GM12801 (cell line): ENCODE data around the gene PRRT3.

Experiments used
- CTCF ChIP-seq: IDR thresholded peaks from one replicate; pipeline ENCODE4 v1.5.1; 2011; ENCODE audit warnings: control low read depth; ENCODE audit not compliant: insufficient read length; ENCODE audit errors: extremely low read depth

Gene PRRT3

GRCh38 chr3:9951962-9952805 lies at the start of gene PRRT3:
PRRT3 (minus strand) TSS chr3:9952408; CDS start chr3:9950115, 2,293 bp downstream.
- TF ChIP-seq CTCF: no peak

- no peak for TF ChIP-seq CTCF
Measured at GRCh38 chr3:10000686-10001085, 48.5 kb upstream of the PRRT3 start.

GRCh38 chr3:9994086-9994844 lies 42.1 kb upstream of the PRRT3 start:
- no peak for TF ChIP-seq CTCF

GRCh38 chr3:9986230-9986725 lies 34.1 kb upstream of the PRRT3 start:
- TF ChIP-seq CTCF: no peak

GRCh38 chr3:9980251-9980650 lies 28.0 kb upstream of the PRRT3 start:
- no peak for TF ChIP-seq CTCF

- no peak for TF ChIP-seq CTCF
Measured at GRCh38 chr3:9978710-9979305, 26.6 kb upstream of the PRRT3 start.
